ENCODE measurements around the gene KCNMB2. TPM values are rescaled to one million over a fixed set of nuclear protein-coding genes. Genes with fewer than 3 reads are reported as not detected.

The KCNMB2 gene
- total RNA-seq, 1 donor from 2014 or later, result not detected

DNA sequence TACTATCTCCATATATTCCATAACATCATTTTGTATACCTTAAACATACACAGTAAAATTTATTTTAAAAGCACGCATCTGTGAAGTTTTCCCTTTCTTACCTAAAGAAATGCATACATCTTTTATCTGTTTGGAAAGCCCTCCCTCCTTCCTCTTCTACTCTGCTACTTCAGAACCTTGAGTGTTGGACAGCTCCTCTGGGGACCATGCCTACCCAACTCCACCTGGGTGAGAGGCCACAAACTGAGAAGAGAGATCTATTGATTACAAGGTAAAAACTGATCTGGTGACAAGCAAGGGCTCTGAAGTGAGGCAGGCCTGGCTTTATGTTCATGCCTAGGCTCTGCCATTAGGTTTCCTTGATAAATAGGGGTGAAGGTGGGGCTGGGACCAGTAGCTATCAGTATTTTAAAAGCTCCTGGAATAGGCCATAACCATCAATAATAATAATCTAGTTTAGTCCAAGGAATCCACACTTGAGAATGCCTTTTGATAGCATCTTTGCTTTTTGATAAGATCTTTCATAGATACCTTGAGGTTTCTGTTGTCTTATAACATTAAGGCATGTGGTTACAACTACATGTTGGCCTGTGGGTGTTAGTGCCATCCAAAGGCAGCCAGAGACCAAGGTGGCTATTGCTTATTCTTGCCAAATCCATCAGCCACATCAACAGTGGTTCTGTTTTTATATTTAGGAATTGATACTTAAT lies 148.8 kb downstream of the KCNMB2 start:
- no peaks in the 10 kb centered on the region for H3K4me1 Mint-ChIP-seq (ENCODE audit: unreplicated experiment)
- no peak for DNase-seq (ENCODE audit: extremely low spot score, unreplicated experiment)
- no peak overlapping the region for H3K27ac Mint-ChIP-seq (ENCODE audit: unreplicated experiment)
- peaks cover 22% of the 10 kb centered on the region for H3K27me3 Mint-ChIP-seq (ENCODE audit: unreplicated experiment)
- H3K4me3 Mint-ChIP-seq (ENCODE audit: unreplicated experiment), result no peak overlapping the region
- H3K36me3 Mint-ChIP-seq (ENCODE audit: unreplicated experiment), result no peaks in the 10 kb centered on the region
- no peak for TF ChIP-seq CTCF (IDR thresholded peaks at IDR 0.05)
- H3K9me3 Mint-ChIP-seq (ENCODE audit: unreplicated experiment), result no peaks in the 10 kb centered on the region

DNA sequence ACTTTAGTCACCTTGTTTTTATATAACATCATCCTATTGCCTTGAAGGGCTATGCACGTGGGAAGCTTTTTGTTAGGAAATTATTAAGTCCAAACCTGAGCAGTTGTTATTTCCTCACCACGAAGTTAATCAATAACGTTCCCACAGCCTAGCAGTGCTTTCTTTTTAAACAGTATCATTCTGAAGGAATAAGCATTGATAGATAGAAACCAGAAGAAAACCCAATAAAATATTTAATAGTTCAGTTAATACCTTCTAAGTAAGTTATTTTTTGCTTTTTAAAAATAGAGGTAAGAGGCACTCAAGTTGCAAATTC lies 149.3 kb downstream of the KCNMB2 start:
- H3K9me3 Mint-ChIP-seq (ENCODE audit: unreplicated experiment), result no peaks in the 10 kb centered on the region
- DNase-seq (ENCODE audit: extremely low spot score, unreplicated experiment), result no peak
- TF ChIP-seq CTCF (IDR thresholded peaks at IDR 0.05), result no peak
- H3K4me3 Mint-ChIP-seq (ENCODE audit: unreplicated experiment), result no peak overlapping the region
- peaks cover 20% of the 10 kb centered on the region for H3K27me3 Mint-ChIP-seq (ENCODE audit: unreplicated experiment)
- H3K4me1 Mint-ChIP-seq (ENCODE audit: unreplicated experiment), result no peaks in the 10 kb centered on the region
- H3K36me3 Mint-ChIP-seq (ENCODE audit: unreplicated experiment), result no peaks in the 10 kb centered on the region
- no peak overlapping the region for H3K27ac Mint-ChIP-seq (ENCODE audit: unreplicated experiment)

- Mint-ChIP-seq H3K4me1 (ENCODE audit: unreplicated experiment) (no peaks in the 10 kb centered on the region), H3K27me3 (ENCODE audit: unreplicated experiment) (peaks cover 14% of the 10 kb centered on the region), H3K4me3 (ENCODE audit: unreplicated experiment) (no peak overlapping the region), H3K36me3 (ENCODE audit: unreplicated experiment) (no peaks in the 10 kb centered on the region), H3K27ac (ENCODE audit: unreplicated experiment) (no peak overlapping the region), H3K9me3 (ENCODE audit: unreplicated experiment) (no peaks in the 10 kb centered on the region)
- no peak for TF ChIP-seq CTCF (IDR thresholded peaks at IDR 0.05)
- DNase-seq (ENCODE audit: extremely low spot score, unreplicated experiment), result no peak
Measured at GRCh38 chr3:178686826-178687225, 150.6 kb downstream of the KCNMB2 start.

DNA sequence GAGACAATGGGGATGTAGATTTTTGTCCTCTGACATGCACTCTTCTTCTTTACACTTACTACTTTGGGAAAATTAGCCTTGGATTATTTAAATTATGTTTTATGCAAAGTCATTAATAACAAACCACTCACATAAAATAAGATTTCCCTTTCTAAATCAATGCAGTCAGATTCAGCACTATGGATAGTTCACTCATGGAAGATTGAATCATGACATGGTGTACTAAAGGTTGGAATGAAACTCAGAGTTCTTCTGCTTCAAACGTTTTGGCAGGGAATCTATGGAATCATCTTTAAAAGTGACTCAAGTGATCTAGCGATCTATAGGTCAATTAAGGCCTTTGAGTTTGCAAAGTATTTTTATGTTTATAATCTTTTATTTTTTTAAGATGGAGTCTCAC lies 154.3 kb downstream of the KCNMB2 start:
- Mint-ChIP-seq H3K9me3 (ENCODE audit: unreplicated experiment) (peaks cover 4% of the 10 kb centered on the region), H3K4me1 (ENCODE audit: unreplicated experiment) (no peaks in the 10 kb centered on the region), H3K36me3 (ENCODE audit: unreplicated experiment) (no peaks in the 10 kb centered on the region), H3K27ac (ENCODE audit: unreplicated experiment) (no peak overlapping the region), H3K27me3 (ENCODE audit: unreplicated experiment) (peaks cover 15% of the 10 kb centered on the region), H3K4me3 (ENCODE audit: unreplicated experiment) (no peak overlapping the region)
- no peak for TF ChIP-seq CTCF (IDR thresholded peaks at IDR 0.05)
- DNase-seq (ENCODE audit: extremely low spot score, unreplicated experiment), result no peak

- no peak overlapping the region for H3K27ac Mint-ChIP-seq (ENCODE audit: unreplicated experiment)
- H3K36me3 Mint-ChIP-seq (ENCODE audit: unreplicated experiment), result peaks cover 5% of the 10 kb centered on the region
- no peak for DNase-seq (ENCODE audit: extremely low spot score, unreplicated experiment)
- TF ChIP-seq CTCF (IDR thresholded peaks at IDR 0.05), result no peak
- H3K9me3 Mint-ChIP-seq (ENCODE audit: unreplicated experiment), result peaks cover 36% of the 10 kb centered on the region
- peaks cover 20% of the 10 kb centered on the region for H3K4me1 Mint-ChIP-seq (ENCODE audit: unreplicated experiment)
- peaks cover 8% of the 10 kb centered on the region for H3K27me3 Mint-ChIP-seq (ENCODE audit: unreplicated experiment)
- no peak overlapping the region for H3K4me3 Mint-ChIP-seq (ENCODE audit: unreplicated experiment)
Measured at GRCh38 chr3:178699364-178699763, 163.1 kb downstream of the KCNMB2 start.

Data from osteocyte (in vitro differentiated cells).